GM21576 (cell line): ENCODE measurements around the gene VAPA.
"Not testable (repeated sequence)": the region's sequence is repeated elsewhere in the genome, so short reads cannot be mapped to it uniquely, and the experiment has no call there.

Experiments used
- ATAC-seq: cut with Tn5 transposase; IDR thresholded peaks from one replicate; pipeline ENCODE4 v1.9.1; 2021; ENCODE audit warnings: mild to moderate bottlenecking, moderate library complexity; ENCODE audit not compliant: unreplicated experiment

Gene VAPA

DNA sequence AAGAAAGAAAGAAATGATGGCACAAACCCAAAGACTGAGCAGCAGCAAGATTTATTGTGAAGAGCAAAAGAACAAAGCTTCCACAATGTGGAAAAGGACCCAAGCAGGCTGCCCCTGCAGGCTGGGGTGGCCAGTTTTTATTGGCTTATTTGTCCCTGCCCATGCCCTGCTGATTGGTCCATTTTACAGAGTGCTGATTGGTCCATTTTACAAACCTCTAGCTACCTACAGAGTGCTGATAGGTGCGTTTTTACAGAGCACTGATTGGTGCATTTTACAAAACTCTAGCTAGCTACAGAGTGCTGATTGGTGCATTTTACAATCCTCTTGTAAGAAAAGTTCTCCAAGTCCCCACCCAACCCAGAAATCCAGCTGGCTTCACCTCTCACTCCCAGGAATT lies 1.5 kb upstream of the VAPA start:
- not testable (repeated sequence) for ATAC-seq

GRCh38 chr18:9913151-9913525 lies 678 bp upstream of the VAPA start:
- ATAC-seq: no peak

DNA sequence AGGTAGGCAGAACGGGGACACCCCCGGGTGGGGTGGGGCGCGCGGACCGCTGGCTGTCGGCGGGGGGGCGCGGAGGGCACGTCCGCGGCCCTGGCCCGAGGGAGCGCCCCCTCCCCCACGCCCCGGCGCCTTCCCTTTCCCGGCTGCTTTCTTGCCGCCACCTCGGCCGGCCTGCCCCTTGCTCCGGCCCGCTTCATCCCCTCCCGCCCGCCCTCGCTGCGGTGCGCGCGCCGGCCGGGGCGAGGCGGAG lies 443 bp downstream of the VAPA start:
- peak; percentile 6 for ATAC-seq

DNA sequence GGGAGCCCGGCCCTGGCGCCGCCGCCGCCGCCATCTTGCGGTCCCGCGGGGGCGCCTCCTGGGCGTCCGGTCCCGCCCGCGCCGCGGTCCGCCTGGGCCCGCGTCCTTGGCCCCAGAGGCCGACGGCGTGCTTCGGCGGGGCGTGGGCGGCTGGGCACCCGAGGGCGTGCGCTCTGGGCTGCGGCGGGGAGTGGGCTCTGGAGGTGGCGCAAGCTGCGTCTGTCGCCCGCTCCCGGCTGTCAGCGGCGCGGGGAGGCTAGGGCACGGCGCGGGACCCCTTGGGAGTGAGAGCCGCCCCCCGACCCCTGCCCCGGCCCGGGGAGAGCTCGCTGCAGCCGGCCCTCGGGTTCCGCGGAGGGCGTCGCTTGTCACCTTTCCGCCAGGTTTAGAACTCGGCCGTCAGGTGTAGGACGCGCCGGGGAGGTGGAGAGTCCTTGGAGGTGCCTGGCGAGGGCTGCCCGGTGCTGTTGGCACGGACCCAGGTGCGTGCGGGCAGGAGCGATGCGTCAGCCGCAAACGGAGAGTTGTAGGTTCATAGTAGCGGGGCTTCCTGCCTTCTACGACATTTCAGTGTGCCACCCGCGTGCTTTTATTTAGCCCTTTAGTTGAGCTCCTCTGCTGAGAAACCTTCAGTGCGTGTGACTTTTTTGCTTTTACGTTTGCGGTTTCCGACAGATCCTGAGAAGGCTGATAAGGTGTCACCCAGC lies 921 bp downstream of the VAPA start:
- peak; percentile 25 for ATAC-seq

GRCh38 chr18:9915291-9916076 lies 1.7 kb downstream of the VAPA start:
- no peak for ATAC-seq

DNA sequence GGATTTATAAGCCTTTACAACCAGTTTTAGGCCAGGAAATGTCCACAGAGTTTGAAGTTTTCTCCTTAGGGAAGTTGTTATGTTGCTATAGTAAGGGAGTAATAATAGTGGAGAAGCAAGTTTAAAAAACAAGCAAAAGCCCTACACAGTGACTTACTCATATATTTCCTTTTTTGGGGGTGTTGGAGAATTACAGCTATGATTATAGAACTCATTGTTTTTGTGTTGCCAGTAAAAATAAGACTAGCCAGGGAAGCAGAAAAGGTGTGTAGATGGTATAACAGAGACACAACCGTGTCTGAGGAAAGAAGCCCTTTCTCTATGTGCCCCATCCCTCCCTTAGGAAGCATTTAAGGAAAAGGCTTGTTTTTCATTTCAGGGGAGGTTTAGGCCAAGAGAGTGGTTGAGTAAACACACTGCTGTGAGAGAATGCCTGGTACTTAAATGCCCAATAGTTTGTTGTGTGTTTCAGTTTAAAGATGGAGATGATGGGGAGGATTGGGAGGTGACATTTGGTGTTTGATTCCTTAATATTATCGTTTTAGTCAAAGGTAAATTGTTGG lies 2.3 kb downstream of the VAPA start:
- ATAC-seq: no peak

DNA sequence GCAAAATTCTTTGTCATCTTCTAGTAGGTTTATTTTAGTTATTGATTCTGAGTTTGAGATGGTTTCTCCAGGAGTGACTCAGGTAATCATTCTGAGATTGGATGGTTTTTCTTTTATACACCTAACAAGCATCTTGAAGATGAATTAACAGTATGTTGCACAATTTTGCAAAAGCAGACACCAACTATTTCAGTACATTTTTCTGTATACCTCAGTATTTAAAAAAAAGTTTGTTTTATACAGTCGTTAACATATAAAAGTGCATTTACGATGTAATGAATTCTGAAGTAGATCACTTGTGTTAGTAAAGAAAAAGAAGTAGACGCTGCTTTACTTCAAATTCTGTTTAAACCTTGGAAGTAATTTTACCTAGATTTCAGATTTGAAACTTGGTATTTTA lies 3.0 kb downstream of the VAPA start:
- no peak for ATAC-seq

DNA sequence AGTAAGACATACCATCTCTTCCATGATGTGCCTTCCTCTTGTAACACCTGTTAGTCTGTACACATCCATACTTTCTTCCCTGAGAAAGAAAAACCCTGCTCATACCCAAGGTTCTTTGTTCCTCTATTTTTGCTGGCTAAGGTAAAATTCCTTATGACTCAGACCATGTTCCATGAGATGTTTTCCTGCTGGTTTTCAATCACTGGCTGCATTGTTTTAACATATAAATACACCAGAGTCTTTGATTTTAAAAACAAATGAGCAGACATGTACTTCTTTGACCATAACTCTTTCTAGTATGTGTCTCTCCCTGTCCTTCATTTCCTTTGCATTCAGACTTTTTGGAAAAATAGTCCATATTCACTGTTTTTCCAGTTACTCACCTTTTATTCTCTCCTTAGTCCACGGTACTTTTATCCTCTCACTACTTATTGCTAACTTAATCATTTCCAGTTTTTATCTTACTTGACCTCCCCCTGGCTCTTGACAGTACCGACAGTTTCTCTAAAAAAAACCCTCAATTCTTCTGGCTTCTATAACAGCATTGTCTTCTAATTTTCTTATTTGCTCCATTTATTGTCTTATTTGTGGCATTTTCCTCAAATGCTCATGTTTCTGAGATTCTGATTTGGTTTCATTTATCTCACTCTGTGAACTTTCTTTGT lies 4.3 kb downstream of the VAPA start:
- ATAC-seq: no peak

DNA sequence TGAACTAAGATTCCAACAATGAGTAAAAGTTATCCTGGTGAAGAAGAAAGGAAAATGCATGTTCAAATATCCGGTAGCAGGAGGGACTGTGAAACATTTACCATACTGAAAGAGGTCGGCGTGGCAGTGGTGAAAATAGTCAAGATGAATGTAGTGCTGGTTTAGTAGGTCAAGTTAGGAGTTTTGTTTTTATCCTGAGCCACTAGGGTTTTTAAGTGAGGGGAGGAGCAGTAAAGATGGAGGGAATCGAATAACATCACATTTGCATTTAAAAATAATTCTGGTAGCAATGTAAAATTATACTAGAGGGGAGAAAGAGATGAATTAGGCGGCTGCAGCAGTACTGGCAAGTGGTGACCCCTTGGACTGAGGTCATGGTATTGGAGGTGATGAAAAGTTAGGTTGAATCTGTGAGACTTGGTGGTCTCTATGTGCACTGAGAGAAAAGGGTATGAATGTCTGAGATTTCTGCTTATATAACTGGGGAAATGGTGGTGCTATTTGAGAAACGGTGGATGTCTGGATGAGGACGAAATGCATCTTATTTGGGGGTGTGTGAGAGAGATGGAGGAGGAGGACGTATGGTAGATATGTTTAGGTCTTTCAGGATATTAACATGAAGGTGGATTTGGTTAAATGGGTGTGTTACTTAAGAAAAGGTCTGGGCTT lies 5.9 kb downstream of the VAPA start:
- ATAC-seq: no peak

- ATAC-seq: no peak
Measured at GRCh38 chr18:9922592-9923311, 8.9 kb downstream of the VAPA start.

DNA sequence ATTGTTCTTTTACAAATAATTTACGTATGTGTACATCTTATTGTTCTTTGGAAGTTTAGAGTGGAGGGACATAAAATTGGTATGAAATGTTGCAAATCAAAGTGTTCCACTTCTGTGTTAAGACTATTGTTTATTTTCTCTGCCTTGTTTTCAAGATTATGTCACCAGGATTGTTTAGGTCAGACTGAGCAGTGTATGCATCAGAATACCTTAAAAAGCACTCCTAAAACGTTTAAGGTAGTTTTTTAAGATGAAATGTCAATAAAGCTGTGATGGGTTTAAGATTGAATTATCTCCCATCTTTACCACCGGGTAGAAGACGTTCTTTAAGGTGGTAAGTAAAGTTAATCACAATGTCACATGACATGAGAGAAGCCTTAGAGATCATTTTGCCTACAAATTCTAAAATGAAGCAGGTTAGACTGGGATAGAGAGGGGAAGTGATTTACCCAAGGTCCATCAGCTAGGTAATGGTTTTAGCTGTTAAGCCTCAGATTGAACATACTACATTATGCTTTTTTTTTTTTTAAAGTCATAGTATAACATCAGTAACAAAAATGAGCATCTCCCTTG lies 10.6 kb downstream of the VAPA start:
- no peak for ATAC-seq

GRCh38 chr18:9925369-9925768 lies 11.6 kb downstream of the VAPA start:
- no peak for ATAC-seq

- no peak for ATAC-seq
Measured at GRCh38 chr18:9925795-9926194, 12.0 kb downstream of the VAPA start.

GRCh38 chr18:9926223-9926894 lies 12.5 kb downstream of the VAPA start:
- no peak for ATAC-seq

DNA sequence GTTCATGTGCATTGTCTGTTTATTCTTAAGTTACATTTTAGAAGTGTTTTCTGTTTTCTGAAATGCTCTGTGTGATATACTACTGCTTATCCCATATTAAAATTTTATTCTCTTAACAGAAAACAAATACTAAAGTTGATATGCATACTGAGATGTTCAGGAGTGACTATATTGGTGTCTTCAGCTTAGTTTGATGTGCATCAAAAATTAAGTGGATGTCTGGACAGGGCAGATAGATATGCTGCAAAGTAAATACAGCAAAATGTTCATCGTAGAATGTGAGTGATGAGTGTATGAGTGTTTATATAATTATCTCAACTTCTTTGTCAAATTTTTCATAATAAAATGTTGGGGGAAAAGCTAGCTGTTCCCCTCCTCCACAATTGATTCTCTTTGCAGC lies 13.2 kb downstream of the VAPA start:
- no peak for ATAC-seq

DNA sequence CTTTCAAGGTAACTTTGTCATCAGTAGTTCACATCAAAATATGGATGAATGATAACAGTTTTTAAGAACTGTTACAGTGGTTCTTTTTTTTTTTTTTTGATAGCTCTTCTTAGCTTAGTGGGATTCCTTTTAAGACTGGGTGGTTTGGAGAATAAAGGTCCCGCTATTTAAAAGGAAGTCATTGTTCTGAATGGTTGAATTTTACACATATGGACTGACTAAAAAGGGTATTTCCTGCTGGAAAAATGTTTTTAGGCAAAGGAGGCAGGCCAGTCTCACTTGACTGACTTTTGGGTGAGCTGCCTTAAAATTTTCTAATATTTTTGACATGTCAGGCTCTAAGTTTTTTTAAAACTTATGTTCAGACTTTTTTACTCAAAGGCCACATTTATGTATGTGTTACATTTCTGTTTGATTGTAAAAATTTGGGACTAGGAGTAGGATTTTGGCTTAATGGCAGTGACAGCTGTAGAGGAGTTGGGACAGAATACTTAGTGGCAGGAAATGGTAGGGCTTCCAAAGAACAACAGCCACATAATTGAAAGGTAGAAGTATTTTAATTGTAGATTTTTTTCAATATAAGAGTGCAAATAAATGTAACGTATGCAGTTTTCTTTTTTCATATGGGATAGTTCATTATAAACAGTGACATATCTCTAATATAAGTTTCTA lies 13.7 kb downstream of the VAPA start:
- ATAC-seq: no peak

- no peak for ATAC-seq
Measured at GRCh38 chr18:9928646-9929259, 14.9 kb downstream of the VAPA start.

DNA sequence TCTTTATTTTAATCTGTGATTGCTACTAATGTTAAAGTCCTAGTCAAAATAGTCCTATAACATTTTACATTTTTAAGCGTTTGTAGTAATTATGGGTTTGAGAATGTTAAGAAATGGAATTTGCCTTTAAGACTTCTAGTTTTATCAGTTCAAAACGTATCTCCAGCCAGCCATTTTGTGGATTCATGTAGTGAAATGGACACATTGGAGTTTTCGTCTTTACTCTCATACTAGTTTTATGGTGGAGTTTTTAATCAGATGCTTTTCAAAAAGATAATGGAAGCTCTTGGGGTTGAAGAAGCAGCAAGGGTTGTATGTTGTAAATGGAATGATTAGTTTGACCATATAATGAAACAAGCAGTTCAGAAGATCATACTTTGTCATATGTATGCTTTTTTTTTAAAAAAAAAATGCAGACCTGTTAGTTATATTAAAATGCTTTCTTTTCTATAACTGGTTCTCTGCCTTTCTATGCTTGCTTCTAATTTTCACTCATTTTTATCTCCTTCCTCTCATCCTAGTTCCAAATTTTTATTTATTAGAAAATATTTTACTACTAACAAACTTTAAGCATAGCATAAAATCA lies 16.6 kb downstream of the VAPA start:
- ATAC-seq: no peak

DNA sequence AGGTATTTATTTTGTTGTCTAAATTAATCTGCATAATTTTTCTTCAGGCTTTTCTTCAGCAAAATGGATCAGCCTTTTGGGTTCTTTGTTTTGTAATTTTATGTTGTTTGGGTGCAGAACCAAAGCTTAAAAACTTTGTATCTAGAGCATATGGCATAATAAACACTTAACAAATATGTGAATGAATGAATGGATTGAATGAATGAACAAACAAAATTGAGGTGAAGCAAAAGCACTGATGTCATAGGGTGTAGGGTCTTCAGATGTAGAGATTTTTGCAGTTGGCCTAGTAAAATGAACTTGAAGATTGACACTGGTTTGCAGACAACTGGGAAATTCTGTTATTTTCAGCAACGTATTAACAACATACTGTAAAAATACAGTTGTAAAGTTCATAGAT lies 17.3 kb downstream of the VAPA start:
- no peak for ATAC-seq
